Thymus (tissue), 11 donors: ENCODE measurements around the gene NKIRAS1. TPM values are rescaled to one million over a fixed set of nuclear protein-coding genes. Genes with fewer than 3 reads are reported as not detected.

Source experiments
- DNase-seq, 9 donors: peaks; one replicate each; pipeline ENCODE4 v3.0.0-alpha.2; 2013; ENCODE audit warnings: low spot score in 9 of 9, low read depth in 6 of 9, missing footprints in 1 of 9
- H3K27ac ChIP-seq, 2 donors: one replicate each; pipeline ENCODE4 v1.5.1; 2013; ENCODE audit warnings: control low read depth in 1 of 2, low read depth in 1 of 2, low read length in 1 of 2, mild to moderate bottlenecking in 1 of 2, moderate library complexity in 1 of 2
- H3K27me3 ChIP-seq, 2 donors: one replicate each; pipeline ENCODE4 v1.5.1; 2013; ENCODE audit warnings: low read length in 1 of 2; ENCODE audit not compliant: control insufficient read depth in 2 of 2, insufficient read depth in 1 of 2
- H3K36me3 ChIP-seq, 2 donors: one replicate each; pipeline ENCODE4 v1.5.1; 2013; ENCODE audit warnings: low read length in 1 of 2, mild to moderate bottlenecking in 1 of 2, moderate library complexity in 1 of 2; ENCODE audit not compliant: control insufficient read depth in 2 of 2, insufficient read depth in 2 of 2
- H3K4me1 ChIP-seq, 2 donors: one replicate each; pipeline ENCODE4 v1.5.1; 2013; ENCODE audit warnings: low read length in 2 of 2; ENCODE audit not compliant: control insufficient read depth in 2 of 2, insufficient read depth in 2 of 2
- H3K4me3 ChIP-seq, 2 donors: one replicate each; pipeline ENCODE4 v1.5.1; 2013; ENCODE audit warnings: low read length in 2 of 2, control low read depth in 1 of 2, mild to moderate bottlenecking in 1 of 2
- H3K9me3 ChIP-seq, 2 donors: one replicate each; pipeline ENCODE4 v1.5.1; 2013; ENCODE audit warnings: low read length in 1 of 2, mild to moderate bottlenecking in 1 of 2; ENCODE audit not compliant: control insufficient read depth in 2 of 2, insufficient read depth in 1 of 2
- WGBS: extraction: QIAGEN DNeasy Blood & Tissue Kit; methylation state at CpG from one replicate; pipeline ENCODE4 v1.1.7; 2013; 5-methylcytosine and 5-hydroxymethylcytosine counted together
- polyA plus RNA-seq: library from polyadenylated mRNA; stranded (reverse); fragments of 200-250 nt; gene quantifications from one replicate; pipeline ENCODE4 v1.2.3, GENCODE V29; 2013
- total RNA-seq: library from RNA; stranded (reverse); fragments of 120-200 nt; gene quantifications from one replicate; pipeline ENCODE4 v1.2.4, GENCODE V29; 2013
- donor health status: healthy.

Gene NKIRAS1
- total and polyA plus RNA-seq, 2 donors = 5.3 to 9.7 TPM

DNA sequence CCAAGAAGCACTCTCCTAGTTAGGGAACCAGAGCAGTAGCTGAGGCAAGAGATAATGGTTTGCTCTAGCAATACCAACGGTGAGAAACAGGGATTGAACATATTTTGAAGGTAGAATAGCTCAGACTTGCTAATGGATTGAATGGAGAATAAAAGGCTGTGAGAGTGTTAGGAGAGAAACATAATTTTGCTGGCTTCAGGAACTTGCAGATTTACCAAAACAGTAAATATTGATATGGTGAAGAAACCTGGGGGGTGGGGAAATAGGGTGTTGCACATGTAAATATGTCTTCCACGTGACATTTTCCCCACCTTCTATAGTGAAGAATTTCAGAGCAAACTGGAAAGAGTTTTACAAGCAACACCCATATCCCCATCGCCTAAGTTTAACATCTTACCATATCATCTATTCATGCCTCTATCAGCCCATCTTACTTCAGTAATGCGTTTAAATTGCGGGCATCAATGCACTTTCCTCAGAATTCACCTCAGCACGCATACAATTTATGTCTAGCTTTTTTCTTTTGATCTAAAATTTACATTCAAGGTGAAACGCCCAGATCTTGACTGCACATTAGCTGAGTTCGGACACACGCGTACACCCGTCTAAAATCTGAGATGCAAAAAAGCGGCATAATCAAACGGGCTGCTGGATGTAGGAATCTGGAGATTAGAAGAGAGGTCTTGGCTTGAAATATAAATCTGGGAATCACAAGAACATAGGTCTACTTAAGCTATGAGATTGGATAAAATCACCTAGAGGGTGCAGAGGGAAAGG is 27.4 kb upstream of the NKIRAS1 start:
- peaks cover 12 to 19% of the 10 kb centered on the region in 2 donors for H3K27me3 ChIP-seq
- no peaks in the 10 kb centered on the region for H3K36me3 ChIP-seq
- peak in 2 of 9 donors; percentile 37 to 38 for DNase-seq
- no peaks in the 10 kb centered on the region for H3K9me3 ChIP-seq
- H3K4me3 ChIP-seq = peak overlapping the region in 1 of 2 donors; percentile 89
- no peak overlapping the region for H3K27ac ChIP-seq
- 20% methylated on average over 13 of the region's 13 CpGs for WGBS
- H3K4me1 ChIP-seq = peaks cover 5 to 13% of the 10 kb centered on the region in 2 donors

DNA sequence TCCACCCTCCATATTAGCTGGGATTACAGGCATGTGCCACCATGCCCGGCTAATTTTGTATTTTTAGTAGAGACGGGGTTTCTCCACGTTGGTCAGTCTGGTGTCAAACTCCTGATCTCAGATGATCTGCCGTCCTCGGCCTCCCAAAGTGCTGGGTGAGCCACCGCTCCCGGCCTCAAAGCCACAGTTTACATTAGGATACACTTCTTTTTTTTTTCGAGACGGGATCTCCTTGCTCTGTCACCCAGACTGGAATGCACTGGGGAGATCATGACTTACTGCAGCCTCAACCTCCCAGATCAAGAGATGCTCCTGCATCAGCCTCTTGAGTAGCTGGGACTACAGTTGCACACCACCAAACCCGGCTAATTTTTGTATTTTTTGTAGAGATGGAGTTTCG is 25.8 kb upstream of the NKIRAS1 start:
- WGBS = 96% methylated on average over 11 of the region's 11 CpGs
- no peaks in the 10 kb centered on the region for H3K36me3 ChIP-seq
- H3K4me3 ChIP-seq = no peak overlapping the region
- peaks cover 5 to 13% of the 10 kb centered on the region in 2 donors for H3K4me1 ChIP-seq
- no peak overlapping the region for H3K27ac ChIP-seq
- peaks cover 12 to 19% of the 10 kb centered on the region in 2 donors for H3K27me3 ChIP-seq
- no peak for DNase-seq
- H3K9me3 ChIP-seq = no peaks in the 10 kb centered on the region

DNA sequence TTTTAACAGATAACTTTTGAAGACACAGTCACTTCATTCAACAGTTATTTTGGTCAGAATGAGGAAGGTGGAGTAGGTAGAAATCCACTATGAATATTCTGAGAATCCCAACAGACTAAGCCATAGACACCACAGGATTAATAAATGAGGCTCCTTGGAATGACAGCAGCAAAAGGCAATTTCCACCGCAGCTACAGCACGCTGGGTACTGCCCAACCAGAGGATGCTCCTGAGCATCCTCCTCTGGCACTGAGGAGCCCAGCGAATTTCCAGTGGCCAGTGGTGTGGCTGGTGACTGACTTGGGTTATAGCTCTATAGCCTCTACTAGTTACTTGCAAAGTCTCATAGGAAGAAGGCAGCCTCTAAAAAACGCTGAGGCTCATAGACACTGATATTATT is 24.6 kb upstream of the NKIRAS1 start:
- Histone ChIP-seq H3K4me3 (no peak overlapping the region), H3K27ac (no peak overlapping the region), H3K9me3 (no peaks in the 10 kb centered on the region), H3K36me3 (no peaks in the 10 kb centered on the region), H3K4me1 (peaks cover 0 to 9% of the 10 kb centered on the region in 2 donors), H3K27me3 (peaks cover 12 to 19% of the 10 kb centered on the region in 2 donors)
- 97% methylated on average over 4 of the region's 4 CpGs for WGBS
- DNase-seq = no peak

DNA sequence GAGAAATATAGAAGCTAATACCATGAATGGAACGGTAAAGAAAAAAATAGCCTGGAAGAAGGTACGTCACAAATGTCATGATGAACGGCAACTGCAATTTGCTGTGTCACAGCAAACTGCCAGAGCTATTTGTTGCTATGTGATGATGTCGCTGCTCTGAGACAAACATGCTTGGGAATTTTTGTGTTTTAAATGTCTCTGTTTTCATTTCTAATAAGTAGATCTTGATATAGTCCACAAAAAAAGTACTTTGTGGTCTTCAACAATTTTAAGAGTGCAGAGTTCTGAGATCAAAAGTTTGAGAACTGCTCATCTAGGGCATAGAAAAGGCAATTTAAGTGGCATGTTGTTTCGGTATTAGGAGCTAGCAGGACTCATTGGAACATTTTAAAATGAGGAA is 24.0 kb upstream of the NKIRAS1 start:
- peaks cover 0 to 6% of the 10 kb centered on the region in 2 donors for H3K4me1 ChIP-seq
- DNase-seq = no peak
- H3K27ac ChIP-seq = no peak overlapping the region
- no peaks in the 10 kb centered on the region for H3K36me3 ChIP-seq
- H3K4me3 ChIP-seq = no peak overlapping the region
- peaks cover 12 to 17% of the 10 kb centered on the region in 2 donors for H3K27me3 ChIP-seq
- H3K9me3 ChIP-seq = no peaks in the 10 kb centered on the region
- WGBS = 93% methylated on average over 5 of the region's 5 CpGs

DNA sequence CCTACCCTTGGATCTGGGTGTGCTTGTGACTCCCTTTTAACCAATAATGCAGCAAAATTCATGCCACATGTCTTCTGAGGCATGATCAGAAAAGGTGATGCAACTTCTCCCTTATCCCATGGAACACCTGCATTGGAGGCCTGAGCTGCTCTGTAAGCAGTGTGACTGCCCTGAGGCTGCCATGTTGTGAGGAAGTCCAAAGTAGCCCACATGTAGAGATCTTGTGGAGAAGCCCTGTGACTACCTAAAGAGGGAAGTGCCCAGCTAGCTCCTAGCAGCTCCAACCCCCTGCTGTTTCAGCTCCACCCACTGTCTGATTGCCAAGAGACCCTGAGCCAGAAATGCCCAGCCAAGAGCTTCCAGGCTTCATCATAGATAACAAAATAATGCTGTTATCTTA is 21.9 kb upstream of the NKIRAS1 start:
- H3K36me3 ChIP-seq = no peaks in the 10 kb centered on the region
- peaks cover 3 to 7% of the 10 kb centered on the region in 2 donors for H3K27me3 ChIP-seq
- no peak overlapping the region for H3K4me3 ChIP-seq
- H3K4me1 ChIP-seq = no peaks in the 10 kb centered on the region
- no peaks in the 10 kb centered on the region for H3K9me3 ChIP-seq
- H3K27ac ChIP-seq = no peak overlapping the region
- DNase-seq = no peak

DNA sequence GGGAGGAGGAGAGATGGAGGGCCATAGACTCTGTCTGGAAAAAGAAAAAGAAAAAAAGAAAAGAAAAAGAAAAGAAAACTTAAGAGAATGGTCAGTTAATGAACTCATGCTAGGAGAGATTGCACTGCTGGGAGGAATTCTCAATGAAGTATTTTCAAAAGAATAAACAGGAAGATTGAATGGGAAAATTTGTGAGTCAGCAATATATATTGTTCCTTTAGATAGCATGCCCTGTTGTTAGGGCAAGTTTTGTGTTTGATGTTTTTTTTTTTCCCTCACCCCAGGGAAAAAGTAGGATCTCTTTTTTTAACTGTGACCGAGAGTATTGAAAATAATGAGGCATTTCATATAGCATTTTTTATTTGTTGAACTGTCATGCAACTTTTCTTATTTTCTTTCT is 20.5 kb upstream of the NKIRAS1 start:
- 96% methylated on average over 1 of the region's 1 CpG for WGBS
- no peak for DNase-seq
- H3K4me3 ChIP-seq = no peak overlapping the region
- no peaks in the 10 kb centered on the region for H3K4me1 ChIP-seq
- H3K27ac ChIP-seq = no peak overlapping the region
- H3K27me3 ChIP-seq = no peaks in the 10 kb centered on the region
- no peaks in the 10 kb centered on the region for H3K36me3 ChIP-seq
- no peaks in the 10 kb centered on the region for H3K9me3 ChIP-seq

DNA sequence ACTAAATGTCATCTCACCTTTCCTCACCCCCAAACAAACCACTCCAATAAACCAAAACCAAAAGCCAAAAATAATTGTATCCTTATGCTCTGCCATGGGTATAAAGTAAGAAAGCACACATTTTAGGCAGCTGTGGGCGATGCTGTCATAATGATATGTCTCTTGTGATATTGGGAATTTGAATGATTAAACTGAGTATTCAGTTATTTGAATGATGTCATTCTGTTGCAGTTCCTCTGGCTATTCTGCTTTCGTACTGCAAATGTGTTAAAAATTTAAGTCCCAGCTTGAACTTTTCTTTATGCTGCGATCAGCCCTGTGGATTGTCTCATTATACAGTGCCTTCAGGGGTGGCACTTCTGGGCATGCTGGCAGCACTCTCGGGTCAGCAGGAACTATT is 17.5 kb upstream of the NKIRAS1 start:
- WGBS = 74% methylated on average over 4 of the region's 4 CpGs
- no peaks in the 10 kb centered on the region for H3K27me3 ChIP-seq
- DNase-seq = no peak
- no peak overlapping the region for H3K27ac ChIP-seq
- no peaks in the 10 kb centered on the region for H3K36me3 ChIP-seq
- no peaks in the 10 kb centered on the region for H3K9me3 ChIP-seq
- no peaks in the 10 kb centered on the region for H3K4me1 ChIP-seq
- H3K4me3 ChIP-seq = no peak overlapping the region

DNA sequence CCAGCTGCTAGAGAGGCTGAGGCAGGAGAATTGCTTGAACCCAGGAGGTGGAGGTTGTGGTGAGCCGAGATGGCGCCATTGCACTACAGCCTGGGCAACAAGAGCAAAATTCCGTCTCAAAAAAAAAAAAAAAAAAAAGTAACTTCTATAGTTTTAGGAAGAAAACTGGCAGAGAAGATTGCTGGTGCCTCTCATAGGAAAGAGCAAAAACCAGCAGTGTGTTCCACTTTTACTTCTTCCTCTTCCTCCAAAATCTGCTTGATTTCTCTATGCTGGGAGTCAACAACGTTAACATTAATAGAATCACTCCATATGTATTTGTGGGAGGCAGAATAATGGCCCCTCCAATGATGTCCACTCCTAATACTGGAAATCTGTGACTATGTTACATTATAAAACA is 15.8 kb upstream of the NKIRAS1 start:
- Histone ChIP-seq H3K27me3 (no peaks in the 10 kb centered on the region), H3K4me3 (no peak overlapping the region), H3K4me1 (peaks cover 0 to 4% of the 10 kb centered on the region in 2 donors), H3K9me3 (no peaks in the 10 kb centered on the region), H3K36me3 (no peaks in the 10 kb centered on the region), H3K27ac (no peak overlapping the region)
- DNase-seq = no peak
- 67% methylated on average over 4 of the region's 4 CpGs for WGBS

DNA sequence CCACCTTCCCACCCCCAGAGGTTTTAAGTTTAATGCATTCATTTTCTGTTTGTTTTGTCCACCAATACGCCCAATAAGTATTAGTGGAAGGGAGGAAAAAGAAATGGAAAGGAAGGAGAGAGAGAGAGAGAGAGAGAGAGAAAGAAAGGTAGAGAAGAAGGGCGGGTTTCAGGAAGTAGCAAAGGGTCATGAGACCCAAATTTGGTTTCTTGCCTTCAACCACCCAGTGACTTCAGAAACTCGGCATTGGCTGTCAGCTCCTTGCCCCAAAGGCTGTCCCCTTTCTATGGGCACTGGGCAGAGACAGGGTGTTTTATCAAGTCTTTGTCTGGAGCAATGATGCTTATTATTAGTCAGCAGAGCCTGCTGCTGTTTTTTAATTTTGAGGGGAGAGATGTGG is 14.8 kb upstream of the NKIRAS1 start:
- Histone ChIP-seq H3K4me1 (peaks cover 0 to 4% of the 10 kb centered on the region in 2 donors), H3K27me3 (no peaks in the 10 kb centered on the region), H3K4me3 (no peak overlapping the region), H3K9me3 (no peaks in the 10 kb centered on the region), H3K36me3 (no peaks in the 10 kb centered on the region), H3K27ac (no peak overlapping the region)
- 73% methylated on average over 3 of the region's 3 CpGs for WGBS
- no peak for DNase-seq
